ENCODE results near the gene OR1S1.

DNA sequence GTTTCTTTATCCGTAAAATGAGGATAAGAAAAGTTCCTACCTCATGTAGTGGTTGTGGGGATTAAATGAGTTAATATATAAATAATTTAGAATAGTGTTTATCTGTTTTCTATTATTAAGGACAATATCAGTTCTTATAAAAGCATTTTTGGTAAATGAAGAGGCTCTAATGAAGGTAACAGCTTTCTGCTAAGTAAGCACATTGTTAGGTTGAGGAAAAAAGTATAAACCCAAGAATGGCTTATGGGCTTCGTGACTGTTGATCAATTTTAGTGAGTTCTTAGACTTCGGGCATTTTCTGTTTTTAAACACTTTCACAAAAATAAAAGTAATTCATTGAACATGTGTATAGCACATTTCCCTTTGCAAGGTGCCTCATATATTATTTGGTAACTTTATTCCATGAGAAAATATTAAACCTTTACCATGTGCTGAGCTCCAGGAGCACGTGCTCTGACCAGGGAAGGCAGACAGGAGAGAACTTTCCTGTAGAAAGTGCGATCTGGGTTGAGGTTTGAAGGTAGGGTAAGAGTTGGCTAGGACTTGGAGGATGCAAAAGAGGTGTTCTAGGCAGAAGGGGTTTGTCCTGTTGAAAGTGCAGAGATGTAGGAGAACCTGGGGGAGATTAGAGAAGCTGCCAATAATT, 35.0 kb upstream of the OR1S1 start:
- TF ChIP-seq CTCF (IDR thresholded peaks at IDR 0.05; ENCODE audit: low read depth, low read length, poor library complexity, severe bottlenecking) (no peak), EZH2phosphoT487 (IDR thresholded peaks at IDR 0.05; ENCODE audit: borderline replicate concordance, low read length) (no peak)

All from DOHH2 (cell line).